Endothelial cell of hepatic sinusoid (primary cell): Measurements from ENCODE around the gene DOP1A.
"Not testable (repeated sequence)": the region's sequence is repeated elsewhere in the genome, so short reads cannot be mapped to it uniquely, and the experiment has no call there.

Experiments
- in situ Hi-C: cut with HindIII; loops from 2 replicates; pipeline ENCODE4 v1.10.0; 2017; ENCODE audit warnings: low sequenced_read_pairs

The DOP1A gene

DNA sequence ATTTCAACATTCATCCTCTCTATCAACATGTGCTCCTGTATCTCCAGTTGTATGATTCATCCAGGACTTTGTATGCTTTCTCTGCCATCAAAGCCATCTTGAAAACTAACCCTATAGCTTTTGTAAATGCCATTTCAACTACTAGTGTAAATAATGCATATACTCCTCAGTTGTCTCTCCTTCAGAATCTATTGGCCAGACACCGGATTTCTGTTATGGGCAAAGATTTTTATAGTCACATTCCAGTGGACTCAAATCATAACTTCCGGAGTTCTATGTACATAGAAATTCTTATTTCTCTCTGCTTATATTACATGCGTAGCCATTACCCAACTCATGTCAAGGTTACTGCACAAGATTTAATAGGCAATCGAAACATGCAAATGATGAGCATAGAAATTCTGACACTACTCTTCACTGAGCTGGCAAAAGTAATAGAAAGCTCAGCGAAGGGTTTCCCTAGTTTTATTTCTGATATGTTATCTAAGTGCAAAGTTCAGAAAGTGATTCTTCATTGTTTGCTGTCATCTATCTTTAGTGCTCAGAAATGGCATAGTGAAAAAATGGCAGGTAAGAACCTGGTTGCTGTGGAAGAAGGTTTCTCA is 70.7 kb downstream of the DOP1A start:
- in situ Hi-C loops, result no loop called here

DNA sequence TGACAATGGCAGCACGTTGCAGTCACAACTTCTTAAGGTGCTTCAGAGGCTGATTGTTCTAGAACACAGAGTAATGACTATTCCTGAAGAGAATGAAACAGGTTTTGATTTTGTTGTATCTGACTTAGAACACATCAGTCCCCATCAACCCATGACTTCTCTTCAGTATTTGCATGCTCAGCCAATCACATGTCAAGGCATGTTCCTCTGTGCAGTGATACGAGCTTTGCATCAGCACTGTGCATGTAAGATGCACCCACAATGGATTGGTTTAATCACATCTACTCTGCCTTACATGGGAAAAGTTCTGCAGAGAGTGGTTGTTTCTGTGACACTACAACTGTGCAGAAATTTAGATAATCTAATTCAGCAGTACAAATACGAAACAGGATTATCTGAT is 71.3 kb downstream of the DOP1A start:
- in situ Hi-C loops, result no loop called here

DNA sequence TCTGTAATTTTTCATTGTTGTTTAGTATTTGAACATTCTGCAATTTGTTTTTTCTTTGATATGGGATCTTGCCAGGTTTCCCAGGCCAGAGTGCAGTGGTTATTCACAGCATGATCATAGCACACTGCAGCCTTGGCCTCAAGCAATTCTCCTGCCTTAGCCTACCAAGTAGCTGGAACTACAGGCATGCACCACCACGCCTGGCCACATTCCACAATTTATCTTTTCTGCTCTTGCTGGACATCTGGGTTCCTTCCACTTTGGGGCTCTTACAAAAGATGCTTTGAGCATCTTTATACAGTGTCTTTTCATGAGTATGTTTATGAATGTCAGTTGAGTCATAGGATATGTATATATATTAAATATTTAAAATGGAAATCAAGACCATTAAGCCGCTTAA is 83.6 kb downstream of the DOP1A start:
- in situ Hi-C loops, result loop anchor here (5.0 kb wide), 1 partner anchor 91 kb away; no protein-coding TSS in a partner anchor

DNA sequence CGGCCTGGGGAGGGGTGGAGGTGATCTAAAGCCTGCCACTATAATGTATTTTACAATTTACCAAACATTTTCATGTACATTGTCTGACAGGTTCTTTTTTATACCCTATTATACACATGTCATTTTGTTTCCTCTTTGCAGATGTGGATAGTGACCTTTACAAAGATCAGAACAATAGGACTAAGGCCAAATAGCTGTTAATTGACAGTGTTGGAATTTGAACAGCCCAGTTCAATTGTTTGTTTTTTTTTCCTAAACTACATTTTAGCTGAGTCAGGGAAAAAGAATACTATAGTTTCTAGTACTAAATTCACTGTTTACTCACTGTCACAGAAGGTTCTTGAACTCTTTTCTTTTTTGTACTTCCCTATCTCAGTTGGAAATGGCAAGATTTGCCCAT is 85.4 kb downstream of the DOP1A start:
- in situ Hi-C loops, result loop anchor here (5.0 kb wide), 1 partner anchor 89 kb away; no protein-coding TSS in a partner anchor

DNA sequence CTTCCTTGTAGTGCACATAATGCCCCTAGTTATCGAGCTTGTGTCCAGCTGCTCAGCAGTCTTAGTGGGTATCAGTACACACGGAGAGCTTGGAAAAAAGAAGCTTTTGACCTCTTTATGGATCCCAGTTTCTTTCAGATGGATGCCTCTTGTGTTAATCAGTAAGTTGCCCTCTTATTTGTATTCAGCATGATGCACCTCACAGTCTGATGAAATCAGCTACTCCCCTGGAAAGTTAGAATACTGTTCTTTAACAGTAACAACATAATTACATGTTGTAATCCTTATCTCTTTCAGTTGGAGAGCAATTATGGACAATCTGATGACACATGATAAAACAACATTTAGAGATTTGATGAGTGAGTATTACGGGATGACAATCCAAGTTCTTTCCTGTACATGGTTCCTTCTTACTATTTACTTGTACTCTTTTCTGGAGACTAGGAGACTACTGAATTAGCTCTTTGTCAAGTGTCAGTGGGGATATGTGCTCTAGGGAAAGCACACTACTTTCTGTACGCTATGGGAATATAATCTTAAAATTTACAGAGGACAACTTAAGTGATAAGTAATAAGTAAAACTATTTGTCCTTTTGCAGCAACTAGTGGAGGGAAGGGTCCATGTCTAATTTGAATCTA is 86.5 kb downstream of the DOP1A start:
- in situ Hi-C loops, result loop anchor here (5.0 kb wide), 1 partner anchor 88 kb away; no protein-coding TSS in a partner anchor

DNA sequence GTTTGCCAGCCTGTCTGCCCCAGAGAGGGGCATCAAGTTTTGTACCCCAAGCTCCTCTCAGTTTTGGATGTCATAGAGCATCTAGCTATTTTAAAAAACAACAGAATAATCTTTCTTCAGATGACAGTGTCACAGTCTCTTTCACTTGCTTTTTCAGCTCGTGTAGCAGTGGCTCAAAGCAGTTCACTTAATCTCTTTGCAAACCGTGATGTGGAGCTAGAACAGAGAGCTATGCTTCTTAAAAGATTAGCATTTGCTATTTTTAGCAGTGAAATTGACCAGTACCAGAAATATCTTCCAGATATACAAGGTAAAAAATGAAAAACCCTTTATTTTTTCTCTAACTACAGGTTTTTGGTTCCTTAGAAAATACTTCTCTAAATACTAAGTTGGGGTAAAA is 88.3 kb downstream of the DOP1A start:
- in situ Hi-C loops, result no loop called here

DNA sequence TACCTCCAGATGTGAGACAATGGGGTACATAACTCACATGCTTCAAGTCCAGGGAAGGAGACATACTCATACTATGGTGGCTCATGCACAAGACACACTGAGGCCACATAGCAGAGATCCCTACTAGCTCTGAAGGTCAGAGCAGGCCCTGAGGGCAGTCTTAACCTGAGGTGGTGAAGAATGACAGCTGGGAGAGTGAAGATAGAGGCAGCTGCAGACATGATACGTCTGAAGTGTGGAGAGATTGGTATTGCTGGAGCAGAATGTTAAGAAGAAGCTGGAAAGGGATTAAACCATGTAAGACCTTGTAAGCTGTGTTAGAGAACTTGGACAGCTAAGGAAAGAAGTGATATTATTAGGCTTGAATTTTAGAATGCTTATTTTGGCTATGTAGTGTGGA is 92.7 kb downstream of the DOP1A start:
- in situ Hi-C loops, result no loop called here

DNA sequence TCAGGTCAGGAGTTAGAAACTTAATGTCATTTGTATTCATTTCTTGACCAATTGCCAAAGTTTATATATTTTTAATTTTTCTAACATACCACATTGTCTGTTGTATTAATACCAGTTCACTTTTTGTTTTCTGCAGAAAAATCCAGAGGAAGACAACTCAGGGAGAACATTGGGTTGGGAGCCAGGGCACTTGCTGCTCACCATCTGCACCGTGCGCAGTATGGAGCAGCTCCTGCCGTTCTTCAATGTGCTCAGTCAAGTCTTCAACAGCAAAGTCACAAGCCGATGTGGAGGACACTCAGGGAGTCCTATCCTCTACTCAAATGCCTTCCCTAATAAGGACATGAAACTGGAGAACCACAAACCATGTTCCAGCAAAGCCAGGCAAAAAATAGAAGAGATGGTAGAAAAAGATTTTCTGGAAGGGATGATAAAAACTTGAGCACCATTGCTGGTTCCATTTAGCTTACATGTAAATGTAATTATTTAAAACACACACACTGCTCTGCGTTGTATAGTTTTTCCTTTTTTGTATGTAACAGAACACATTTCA is 100.3 kb downstream of the DOP1A start:
- in situ Hi-C loops, result no loop called here

DNA sequence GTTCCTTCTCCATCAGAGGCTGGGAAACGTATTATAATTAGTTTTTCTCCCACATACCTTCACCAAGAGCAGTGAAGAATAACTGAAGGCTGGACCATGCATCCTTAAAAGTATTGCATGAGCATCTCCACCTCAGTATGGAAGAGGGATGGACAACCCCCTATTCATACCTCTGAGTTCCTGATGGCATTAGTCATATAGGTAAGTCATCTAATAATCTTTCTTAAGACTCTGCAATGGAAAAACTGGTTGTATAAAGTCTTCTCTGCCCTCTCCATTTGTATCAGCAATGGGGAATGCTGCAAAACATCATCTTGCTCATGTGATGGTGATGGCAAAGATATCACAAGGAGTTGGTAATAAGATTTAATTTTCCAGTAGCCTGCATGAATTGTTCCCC is 101.1 kb downstream of the DOP1A start:
- in situ Hi-C loops, result no loop called here

DNA sequence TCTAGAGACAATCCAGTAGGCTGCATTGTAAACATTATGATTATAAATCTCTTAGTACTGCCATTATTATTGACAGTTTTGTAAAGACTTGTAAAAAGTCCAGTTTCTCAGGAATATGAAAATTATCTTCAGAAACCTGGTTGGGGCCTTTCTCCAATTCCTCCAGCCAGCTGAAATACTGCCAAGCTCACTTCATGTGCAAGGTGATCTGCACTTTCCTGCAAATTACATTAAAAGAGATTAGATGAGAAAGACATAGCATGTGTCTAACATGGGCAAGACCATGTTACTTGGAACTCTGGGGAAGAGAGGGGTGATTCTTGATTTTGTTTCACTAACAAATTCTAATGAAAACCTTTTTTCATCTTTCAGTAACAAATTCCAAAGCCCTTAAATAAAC is 101.6 kb downstream of the DOP1A start:
- in situ Hi-C loops, result no loop called here

DNA sequence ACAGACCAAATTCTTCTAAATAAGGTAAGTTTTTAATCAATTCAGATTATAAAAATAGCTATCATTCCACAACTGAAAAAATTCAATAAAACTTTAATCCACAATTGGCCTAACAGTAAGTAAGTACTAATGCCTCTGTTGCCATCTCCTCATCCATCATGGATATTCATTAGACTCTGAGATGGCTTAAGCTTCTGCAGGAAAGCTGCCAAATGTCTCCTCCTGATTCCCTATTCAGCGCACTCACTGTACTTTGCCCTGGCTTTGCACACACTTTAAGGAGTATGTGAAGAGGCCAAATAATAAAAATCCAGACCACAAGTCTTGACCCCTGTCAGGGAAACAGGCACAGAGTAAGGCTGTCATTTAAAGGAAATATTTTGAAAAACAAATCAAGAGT is 102.0 kb downstream of the DOP1A start:
- in situ Hi-C loops, result no loop called here

DNA sequence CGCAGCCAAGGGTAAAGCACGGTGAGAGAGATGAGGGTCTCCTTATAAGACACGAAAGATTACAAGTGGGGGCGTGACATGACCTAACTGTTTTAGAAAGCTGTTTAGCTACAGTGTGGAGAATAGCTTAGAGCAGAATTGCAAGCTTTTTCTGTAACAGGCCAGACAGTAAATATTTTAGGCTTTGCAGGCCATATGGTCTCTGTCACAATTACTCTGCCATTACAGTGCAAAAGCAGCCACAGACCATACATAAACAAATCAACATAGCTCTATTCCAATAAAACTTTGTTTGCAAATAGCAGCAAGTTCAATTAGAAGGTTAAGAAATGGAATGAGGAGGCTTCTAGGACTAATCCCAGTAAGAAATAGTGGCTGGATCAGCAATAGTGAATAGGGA is 108.8 kb downstream of the DOP1A start:
- in situ Hi-C loops, result no loop called here

DNA sequence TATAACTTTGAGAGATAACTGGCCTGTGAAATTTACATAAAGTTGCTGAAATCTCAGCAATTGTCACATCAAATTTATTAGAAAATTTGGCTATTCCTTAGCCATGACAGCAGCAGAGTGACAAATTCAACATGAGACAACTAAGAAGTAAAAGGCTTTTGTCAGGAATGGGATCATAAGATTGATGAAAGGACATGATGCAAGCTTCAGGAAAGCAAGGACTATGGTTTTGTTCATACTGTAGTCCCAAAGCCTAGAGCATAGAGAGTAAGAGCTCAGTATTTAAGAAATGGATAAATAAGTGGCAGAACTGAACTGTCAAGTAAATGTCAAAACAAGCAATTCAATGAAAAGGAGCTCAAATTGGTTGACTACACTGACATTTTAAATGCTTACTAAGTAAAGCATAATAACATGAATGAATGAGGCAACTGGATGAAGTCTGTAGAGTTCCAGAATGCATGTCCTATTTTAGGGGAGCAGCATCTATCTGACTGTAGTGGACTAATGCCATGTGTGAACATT is 113.0 kb downstream of the DOP1A start:
- in situ Hi-C loops, result no loop called here

DNA sequence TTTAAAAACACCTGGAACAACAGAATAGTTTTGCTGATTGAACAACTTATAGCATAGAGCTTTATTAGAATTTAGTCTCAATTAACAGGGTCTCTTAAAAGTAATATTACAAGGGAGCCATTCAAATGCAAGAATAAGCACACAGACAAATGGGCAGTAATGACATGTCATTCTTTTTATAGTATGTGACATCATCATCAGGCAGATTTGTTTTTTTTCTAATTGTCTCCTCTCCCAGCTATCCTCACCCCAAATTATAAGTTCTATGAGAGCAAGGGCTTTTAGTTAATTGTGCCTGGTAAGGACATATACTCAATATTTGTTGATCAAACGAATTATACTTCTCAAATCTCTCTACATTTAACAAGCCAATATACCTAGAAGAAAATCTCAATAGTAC is 114.6 kb downstream of the DOP1A start:
- in situ Hi-C loops, result no loop called here

DNA sequence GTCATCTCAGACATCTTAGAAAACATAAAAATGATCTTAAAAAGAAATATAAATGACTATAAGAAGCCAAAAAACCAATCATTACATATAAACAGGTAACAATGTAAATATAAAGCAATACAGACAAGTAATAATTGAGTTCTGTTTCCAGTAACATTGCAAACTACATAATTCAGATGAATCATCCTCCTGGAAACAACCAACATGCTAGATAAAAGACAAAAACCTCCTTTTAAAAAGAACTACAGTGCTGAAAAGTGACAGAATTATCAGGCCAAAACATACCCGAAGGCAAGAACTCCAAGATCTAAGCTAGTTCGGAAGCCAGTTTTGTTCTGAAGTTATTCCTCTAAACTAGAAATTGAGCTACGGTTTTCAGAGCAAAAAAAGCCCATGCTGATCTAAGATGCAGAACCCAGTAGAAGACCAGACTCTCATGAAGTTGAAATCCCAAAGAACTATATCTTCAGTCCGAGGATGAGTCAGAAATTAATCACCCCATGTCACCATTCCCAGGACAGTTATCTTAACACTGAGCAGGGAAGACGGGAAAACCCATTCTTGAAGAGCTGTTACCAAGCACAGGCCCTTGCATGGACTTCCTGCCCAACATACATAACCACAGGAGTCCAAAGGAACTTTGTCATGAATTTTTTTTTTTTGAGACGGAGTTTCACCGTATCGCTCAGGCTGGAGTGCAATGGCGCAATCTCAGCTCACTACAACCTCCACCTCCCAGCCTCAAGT is 115.8 kb downstream of the DOP1A start:
- in situ Hi-C loops, result no loop called here

DNA sequence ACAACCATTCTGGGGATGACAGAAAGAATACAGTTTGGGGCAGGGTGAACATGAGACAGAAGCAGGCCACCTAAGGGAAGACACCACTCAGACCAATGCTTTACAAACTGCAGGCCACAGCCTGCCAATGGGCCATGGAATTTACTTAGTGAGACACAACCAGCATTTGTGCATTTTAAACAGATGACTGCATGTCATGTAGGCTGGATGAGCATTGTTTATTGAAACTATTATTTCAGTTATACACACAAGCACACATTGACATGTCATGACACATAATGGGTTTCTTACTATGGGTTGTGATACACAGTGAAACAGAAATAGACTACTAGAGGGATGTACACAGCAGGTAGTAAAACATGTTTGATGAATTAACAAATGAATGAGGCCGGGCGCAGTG is 117.6 kb downstream of the DOP1A start:
- in situ Hi-C loops, result no loop called here

DNA sequence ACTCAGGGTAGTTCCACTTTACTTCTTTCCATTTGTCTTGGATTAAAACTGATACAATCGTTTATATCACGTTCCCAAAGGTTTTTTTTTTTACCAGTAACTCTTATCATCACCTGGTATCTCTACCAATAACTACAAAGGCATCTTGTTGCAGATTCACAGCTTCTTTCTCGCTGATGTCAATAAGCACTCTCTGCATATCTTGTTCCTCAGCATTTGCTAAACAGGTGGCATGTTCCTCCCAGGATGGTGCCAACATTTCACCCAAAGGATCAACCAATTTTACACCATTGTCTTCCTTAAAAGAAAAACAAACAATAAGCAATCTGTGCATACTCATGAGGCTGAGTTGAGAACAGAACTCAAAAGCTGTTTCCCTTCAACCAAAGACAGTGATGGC is 121.0 kb downstream of the DOP1A start:
- in situ Hi-C loops, result no loop called here

DNA sequence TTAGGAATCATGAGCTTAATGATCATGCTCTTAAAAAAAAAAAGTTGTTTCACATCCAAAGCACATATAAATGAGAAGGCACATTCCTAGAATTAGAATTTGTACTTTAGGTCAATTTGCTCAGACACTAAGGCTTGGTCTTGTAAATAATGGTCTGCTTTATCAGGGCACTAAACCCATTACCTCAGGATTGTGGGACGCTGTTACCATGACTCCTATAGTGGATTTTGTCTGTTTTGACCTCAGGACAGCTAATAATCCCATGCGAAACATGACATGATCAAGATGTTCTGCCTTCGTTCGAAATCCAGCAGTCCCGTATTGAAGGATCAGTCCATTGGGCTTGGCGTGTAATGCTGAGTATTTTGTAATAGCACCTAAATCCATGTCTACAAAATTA is 123.2 kb downstream of the DOP1A start:
- in situ Hi-C loops, result no loop called here

DNA sequence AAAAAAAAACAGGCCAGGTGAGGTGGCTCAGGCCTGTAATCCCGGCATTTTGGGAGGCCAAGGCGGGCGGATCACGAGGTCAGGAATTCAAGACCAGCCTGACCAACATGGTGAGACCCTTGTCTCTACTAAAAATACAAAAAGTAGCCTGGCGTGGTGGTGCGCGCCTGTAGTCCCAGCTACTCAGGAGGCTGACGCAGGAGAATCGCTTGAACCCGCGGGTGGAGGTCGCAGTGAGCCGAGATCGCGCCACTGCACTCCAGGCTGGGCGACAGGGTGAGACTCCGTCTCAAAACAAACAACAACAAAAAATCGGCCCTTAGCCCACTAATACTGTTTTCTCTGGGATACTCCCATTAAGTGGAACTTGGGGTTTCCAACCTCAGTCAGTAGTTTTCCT is 124.5 kb downstream of the DOP1A start:
- in situ Hi-C loops, result not testable (repeated sequence)

DNA sequence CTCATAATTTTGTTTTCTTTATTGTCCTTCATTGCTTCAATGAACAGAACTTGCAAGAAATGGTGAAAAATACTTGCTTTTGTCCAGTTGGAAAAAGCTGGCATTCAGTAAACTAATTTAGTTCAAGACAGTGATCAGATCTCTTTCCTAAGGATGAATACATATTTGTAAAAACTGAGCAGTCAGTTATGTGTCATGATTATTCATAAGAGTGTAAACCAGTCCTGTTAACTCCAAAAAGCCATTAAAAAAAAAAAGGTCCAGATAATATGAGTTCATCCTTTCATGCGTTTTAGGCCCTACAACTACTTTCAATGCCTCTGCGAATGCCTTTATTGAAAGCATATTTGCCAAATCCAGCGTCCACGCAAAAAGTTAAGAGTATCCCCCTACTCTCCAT is 125.0 kb downstream of the DOP1A start:
- in situ Hi-C loops, result no loop called here

DNA sequence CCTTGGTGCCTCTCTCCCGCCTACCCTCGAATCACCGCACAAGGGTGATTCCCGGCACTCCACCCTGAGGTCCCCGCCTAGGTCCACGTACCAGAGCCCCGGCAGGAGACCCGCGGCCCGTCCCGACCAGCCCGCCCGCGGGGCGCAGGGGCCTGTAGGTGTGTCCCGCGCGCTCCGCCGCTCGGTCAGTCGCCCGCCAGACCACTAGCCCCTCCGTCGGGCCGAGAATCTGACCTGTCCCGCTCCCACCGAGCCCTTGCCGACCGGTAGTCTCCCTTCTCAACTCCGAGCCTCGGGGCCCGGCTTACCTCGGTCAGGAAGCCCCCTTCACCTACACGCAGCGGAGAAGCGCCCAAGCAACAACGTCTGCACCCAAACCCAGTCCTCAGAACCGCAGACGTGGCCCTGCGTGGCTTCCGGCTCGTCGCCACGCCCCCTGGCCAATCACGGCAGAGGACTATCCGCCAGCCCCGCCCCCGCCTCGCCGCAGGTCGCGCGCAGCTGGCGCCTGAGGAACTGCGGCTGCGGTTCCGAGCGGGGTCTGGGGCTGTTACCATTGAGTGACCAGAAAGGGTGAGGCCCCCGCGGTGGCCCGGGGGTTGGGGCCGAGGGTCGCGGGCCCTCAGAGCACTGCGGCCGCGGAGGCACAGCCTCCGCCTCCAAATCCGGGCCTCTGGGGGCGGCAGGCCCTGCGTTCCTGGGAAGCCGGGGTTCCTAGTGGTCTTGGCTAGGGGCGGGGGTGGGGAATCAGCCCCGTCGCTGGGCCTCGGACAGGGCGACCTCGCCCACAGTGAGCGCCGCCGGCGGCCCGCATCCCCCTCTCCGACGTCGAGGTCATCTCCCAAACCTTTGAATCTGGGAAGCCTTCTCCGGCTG is 125.6 kb downstream of the DOP1A start, which contains the start of the genes PGM3 and RWDD2A:
PGM3 (minus strand) TSS at position 395 of the 876 bp plus-strand sequence. CDS start 2,253 bp downstream, outside the sequence.
RWDD2A (plus strand) TSS at position 487 of the 876 bp plus-strand sequence. CDS start 1,095 bp downstream, outside the sequence.
- in situ Hi-C loops, result no loop called here
